Measurements from ENCODE around the gene EPHA7.

Gene EPHA7

DNA sequence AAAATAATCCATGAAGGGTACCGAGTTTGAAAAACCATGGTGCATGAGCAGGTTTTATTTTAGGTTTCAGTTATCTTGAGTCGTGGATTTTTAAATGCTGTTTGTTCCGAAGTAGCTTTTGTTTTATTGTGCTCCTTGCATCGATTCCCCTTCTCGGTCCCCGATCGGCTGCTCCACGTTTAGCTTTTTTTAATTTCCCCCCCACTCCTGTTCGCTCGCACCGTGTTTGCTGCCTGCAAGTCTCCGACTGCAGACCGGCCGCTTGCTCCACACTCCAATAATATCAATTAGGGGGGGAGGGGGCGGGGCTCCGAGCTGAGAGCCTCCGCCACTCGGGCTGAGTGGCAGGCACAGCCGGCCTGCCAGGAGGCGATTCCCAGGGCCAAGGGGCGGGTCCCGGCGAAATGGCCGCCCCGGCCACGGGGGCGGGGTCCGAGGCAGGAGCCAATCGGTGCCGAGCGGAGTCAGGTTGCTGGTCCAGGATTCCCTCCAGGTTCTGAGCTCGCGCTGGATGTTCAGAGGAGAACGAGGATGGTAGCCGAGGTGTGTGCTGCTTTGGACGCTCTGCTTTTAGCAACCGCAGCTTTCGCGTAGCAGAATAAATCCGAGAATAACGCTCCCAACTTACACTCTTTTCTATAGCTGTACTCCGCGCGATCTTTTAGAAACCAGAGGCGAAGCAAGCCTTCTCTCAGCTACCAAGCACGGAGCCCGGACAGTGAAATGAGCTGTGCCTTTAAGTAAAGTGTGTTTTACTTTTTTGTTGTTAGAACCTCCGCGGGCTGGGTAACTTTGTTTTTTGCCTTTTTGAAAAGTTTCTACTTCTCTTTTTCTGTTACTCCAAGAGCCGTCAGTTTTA is at the start of gene EPHA7:
Gene EPHA7 (minus strand): TSS at position 256 of the 859 bp plus-strand sequence. CDS start 218 bp downstream, at position 38.
- peak in 1 of 2 donors; percentile 1 for DNase-seq (ENCODE audit: low read depth in 2 of 2)

DNA sequence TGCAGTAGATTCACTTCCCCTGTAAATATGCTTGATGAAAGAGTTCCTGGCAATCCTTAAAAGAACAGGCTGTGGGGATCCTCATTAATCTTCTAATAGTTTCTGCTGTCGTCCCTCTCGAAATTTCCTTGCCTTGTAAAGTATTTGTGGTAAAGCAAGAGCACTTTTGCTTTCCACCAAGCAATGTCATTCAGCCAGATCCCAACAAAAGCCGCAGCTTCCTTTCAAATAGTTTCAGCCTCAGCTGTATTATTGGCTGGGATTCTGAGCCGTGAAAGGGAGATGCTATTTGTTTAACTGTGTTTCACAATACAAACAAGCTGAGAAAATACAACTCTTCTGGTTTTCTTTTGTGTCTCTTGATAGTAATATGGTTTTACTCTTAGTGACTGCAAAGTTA is 48.9 kb upstream of the EPHA7 start:
- DNase-seq (ENCODE audit: low read depth in 2 of 2), result no peak

DNA sequence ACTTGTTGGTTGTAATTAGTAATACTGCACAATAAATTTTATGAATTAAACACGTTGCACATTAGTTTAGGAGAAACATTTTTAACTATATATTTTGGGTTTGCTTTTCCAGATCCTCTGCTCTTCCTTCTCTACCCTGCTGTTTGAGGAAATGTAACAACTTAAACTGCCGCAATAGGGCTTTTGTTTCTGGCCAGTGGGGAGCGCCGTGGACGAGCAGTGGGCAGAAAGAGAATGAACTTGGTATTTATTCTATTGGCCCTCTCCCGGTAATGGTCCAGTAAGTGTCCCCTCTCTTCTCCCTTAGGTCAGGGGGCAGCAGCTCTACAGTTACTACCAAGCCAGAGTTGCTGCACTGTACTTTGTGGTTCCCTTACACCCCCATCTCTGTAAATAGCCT is 35.2 kb upstream of the EPHA7 start:
- DNase-seq (ENCODE audit: low read depth in 2 of 2), result no peak

DNA sequence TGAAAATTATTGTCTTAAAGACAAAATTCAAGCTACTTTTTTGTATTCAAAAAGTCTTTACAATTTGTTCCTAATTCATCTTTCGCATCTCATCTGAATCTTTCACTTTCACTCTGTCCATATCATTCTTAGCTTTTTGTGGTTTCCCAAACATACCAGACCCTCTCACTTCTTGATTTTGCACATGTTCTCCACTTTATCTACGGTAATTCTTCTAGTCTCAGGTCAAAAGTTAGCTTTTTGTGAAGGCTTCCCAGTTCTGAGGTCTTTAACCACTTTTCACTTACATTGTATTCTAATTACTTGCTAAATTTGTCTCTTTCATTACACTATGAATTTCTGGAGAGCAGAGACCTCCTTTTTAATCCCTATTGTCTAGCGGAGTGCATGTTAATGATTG is 34.6 kb upstream of the EPHA7 start:
- no peak for DNase-seq (ENCODE audit: low read depth in 2 of 2)

DNA sequence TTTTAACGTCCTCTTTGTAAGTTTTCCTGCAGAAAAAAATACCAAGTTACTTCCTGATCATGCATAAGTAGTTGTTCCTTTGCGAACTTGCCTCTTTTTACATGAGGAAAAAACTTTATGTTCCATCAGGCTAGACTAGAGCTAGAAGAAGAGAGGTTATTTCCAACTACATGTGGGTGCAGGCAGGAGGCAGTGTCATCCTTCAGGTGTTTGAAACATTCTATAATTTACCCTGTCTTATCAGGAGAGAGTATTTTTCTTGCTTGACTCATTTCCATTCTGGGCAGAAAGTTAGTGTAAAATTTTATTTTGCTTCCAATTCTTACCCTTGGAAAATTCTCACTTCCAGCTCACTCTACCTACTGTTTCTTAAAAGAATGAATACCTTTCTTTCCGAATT is 28.5 kb upstream of the EPHA7 start:
- no peak for DNase-seq (ENCODE audit: low read depth in 2 of 2)

DNA sequence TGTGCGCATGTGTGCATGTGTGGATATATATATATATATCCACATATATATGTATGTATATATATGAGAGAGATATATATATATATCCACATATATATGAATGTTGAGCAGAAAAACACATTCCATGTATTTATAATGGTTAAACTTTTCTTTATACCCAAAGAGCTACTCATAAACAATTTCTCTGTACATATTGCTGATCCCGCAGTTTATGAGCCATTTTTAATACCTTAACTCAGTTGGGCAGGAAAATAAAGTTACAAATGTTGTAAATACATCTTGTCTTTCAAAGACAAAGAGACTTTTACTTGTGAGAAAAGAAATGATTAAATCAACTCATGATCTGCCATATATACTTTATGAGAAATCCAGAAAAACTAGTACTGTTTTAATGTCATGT is 18.1 kb upstream of the EPHA7 start:
- DNase-seq (ENCODE audit: low read depth in 2 of 2), result no peak

DNA sequence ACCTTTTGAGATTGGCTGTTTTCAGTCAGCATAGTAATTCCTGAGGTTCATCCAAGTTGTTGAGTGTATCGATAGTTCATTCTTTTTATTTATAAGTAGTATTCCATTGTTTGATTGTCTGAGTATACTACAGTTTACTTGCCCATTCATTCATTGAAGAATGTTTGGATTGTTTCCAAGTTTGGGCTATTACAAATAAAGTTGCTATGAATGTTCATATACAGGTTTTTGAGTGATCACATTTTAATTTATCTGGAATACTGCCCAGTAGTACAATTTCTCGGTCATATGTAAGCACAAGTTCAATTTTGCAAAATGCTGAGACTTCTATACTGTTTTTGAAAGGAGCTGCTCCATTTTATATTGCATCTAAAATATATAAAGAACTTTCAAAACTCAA is 14.2 kb upstream of the EPHA7 start:
- no peak for DNase-seq (ENCODE audit: low read depth in 2 of 2)

DNA sequence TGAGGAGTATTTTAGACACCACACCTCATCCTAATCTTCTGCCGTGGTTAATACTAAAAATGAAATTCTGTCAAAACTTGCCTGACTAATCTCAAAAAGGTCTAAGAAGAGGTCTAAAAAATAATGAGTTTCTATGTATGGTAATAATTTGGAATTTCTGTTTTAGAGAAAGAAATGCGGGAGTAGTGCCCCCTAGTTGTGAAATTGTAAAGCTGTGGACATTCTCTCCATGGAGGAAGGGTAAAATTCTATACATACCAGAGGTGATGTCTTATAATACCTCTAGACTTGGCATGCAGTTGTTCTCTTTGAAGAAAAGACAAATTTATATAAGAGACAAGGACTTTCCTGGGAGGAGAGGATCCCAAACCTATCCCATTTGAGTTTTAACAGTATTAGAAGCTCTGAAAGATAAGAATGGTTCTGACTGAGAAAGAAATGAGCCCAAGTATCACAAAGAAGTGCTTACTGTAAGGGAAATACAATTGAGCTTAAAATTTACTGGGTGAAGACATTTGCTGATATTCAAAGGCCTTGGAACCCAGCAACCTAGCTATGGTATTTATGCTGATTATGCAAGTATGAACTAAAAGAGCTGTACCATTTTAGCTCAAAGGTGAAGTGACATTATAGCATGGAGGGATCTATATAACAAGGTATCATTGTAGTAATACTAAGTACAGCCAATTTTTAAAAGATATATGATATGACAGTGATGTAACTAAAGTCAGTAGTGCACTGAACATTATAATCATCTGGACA is 5.1 kb upstream of the EPHA7 start:
- DNase-seq (ENCODE audit: low read depth in 2 of 2), result no peak

DNA sequence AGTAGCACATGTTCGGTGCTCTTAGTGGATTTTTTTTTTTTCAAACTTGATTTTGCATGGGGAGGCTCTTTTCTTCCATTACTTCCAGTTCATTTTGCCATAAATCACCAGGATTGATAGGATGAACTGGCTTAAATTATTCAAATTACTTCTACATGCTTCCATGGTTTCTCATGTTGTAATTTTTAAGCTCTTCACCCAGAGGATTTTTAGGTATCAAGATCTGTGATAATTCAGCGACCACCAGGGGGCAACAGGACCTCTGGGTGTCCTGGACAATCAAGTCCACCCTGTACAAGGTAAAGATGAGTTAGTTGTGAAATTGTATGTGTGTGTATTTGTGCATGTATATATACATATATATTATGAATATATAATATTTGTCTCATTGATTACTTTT is 4.2 kb upstream of the EPHA7 start:
- no peak for DNase-seq (ENCODE audit: low read depth in 2 of 2)

DNA sequence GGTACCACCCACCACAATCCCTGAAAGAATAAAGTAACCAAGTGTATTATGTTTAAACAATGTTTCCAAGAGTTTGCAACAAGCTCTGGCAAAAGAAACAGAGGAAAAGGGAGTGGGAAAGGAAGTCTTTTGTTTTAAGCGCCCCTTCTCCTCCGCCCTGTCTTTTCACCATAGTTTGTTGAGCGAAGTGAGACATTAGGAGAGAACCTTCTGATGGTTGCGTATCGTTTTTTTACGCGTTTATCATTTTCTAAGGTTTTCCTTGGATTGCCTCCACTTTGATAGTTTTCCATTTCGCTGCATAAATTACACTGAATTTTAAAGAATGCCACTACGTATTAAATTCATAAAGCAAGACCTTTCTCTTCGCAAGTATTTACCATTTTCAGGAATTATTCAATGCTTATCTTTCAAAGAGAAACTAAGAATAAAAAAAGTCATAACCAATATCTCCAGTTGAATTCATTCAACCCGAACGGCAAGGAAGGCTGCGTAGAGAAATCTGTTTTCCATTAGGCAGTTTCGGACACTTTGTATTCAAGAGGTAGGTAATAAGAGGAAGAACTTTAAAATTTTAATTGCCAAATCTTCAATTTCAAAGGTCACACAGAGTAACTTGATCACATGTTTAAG is 920 bp upstream of the EPHA7 start:
- no peak for DNase-seq (ENCODE audit: low read depth in 2 of 2)

DNA sequence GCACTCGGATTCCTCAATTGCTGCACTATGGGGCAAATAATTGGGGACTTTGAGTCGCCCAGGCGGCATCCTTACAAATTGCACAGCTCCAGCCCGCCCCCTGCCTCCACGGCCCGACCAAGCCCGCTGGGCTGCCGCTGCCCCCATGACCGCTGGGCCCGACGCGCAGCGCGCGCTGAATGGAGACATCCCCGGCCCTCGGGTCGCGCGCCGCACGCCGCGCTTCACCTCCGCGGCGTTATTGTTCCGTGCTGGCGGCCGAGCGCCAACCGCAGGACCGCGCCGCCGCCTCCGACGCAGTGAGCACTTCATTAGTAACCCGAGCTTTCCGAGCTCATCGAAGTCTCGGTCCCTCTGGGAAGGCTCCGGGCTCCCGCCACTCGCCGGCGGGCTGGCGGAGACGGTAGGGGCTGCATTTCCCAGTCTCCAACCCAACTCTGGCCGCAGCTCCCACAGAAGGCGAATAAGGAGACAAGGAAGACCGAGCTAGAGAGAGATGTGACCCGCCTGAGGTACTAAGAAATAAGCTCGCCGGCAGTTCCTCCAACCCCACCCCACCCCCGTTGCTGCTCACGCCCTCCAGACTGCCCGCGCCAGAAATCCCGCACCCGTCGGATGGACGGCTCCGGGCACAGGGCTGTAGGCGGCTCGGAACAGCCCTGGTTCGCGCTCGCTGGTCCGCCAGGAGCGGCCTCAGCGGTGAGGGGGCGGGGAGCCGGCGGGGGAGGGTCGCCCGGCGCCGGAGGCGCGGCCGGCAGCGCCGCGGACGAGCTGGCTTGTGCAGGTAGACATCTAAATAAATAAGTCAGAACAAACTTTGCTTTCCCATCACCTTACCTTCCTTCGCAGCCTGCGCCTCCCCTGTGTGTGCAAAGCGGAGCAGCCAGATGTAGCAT is 703 bp downstream of the EPHA7 start:
- DNase-seq (ENCODE audit: low read depth in 2 of 2), result no peak

DNA sequence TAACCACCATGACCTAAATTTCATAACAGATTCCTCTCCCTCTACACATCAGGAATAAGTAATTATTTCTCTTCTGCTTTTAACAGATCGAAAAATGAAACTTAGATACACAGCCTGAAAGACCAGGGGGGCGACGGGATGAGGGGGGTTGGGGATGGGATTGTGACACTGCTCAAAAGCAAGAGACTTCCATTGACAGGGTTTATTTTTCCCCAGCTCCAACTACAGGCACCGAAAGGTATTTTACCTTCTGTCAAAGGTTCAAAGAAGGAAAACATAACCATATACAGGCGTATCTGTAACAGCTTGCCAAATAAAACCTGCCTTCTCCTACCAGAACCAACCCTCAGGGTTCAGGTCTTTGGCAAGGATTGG is 1.3 kb downstream of the EPHA7 start:
- DNase-seq (ENCODE audit: low read depth in 2 of 2), result no peak

DNA sequence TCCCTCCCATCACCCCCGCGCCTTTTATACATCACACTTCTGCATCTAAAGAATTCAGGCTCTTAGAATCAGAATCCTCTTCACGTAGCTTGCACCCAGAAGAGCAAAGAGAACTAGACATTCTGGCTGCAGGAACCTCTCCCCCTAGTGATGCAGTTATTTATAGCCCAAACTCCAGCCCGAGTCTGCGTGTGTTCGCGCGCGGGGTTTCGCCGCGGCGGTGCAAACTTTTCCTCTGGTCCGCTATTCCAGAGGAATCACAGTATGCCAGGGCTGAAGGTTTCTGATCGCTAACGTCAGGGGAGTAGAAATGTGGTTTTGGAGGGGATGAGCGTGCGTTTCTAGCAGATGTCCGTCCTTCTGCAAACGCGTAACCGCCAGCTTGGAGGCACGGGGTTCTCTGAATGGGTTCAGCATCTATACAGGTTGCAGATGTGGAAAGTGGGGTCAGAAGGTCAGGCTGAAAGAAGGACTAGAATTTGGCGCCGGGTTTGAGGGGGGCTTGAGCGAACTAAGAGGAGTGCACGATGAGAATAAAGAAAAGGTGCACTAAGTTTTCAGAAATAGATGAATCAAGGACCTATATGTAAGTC is 1.8 kb downstream of the EPHA7 start:
- no peak for DNase-seq (ENCODE audit: low read depth in 2 of 2)

DNA sequence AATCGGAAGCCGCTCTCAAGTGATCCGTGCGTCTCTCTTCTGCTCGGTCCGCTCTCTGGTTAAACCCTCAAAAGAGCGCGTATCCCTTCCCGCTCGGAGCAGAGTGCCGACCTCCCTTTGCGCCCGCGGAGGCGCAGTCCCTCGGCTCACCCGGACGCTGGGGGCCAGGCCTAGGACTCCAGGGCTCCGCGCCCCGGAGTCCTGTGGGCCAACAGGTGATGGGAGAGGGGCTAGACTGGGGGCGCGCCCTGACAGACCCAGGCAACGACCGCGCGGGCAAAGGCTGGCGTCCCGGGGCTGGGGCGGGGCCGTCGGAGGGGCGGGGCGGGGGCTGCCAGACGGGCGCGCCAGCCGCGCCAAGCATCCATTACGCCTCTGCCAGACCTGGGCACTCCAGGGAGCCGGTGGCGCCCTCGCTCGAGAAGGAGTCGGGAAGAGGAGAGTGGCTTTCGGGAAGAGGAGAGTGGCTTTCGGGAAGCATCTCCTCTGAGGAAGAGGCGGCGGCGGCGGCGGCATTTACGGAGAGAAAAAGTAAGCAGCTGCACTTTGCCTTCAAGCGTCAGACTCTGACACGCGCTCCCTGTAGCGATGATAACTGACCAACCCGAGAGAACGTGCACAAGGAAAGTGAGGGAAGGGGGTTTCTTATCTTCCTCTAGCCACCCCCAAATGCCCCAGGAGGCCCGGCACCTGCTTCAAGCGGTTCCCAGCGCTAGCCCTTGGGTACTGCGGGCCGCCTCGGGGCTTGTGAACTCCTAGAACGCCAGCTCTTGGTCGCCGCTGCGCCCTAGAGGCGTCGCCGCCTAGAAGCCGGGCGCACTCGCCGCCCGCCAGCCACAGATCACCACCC is 2.6 kb downstream of the EPHA7 start:
- no peak for DNase-seq (ENCODE audit: low read depth in 2 of 2)

DNA sequence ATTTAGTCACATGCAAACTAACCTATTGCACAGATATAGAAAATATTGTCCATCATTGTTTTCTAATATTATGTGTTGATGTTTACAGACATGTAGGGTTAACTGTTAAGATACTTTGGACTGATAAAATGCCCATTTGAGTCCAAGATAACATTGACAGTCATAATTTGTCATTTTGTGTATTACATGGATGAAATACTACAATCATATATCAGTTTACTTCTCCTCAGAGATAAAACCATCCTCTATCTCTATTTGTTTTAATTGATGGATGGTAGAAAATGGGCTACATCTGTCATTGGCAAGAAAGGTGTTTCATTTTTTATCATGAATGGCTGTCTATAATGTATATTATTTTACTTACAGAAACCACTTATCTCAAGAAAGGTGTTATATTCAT is 6.2 kb downstream of the EPHA7 start:
- no peak for DNase-seq (ENCODE audit: low read depth in 2 of 2)

DNA sequence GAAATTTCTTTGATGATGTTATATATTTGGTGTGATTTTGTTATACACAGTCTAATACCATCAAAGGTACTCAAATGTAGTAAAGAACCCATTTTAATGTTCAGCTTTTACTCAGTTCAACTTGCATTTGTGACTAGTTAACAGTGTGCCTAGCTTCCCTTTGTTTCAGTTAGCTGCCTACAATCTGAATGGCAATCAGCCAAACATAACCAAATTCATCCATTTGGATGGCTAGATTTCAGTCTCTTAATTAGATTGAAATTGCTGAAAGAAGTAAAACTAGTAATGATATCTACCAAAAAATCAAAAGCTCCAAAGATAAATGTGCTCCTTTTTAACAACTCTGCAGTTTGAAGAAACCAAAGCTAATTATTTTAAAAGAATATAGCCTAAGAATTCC is 6.9 kb downstream of the EPHA7 start:
- DNase-seq (ENCODE audit: low read depth in 2 of 2), result no peak

DNA sequence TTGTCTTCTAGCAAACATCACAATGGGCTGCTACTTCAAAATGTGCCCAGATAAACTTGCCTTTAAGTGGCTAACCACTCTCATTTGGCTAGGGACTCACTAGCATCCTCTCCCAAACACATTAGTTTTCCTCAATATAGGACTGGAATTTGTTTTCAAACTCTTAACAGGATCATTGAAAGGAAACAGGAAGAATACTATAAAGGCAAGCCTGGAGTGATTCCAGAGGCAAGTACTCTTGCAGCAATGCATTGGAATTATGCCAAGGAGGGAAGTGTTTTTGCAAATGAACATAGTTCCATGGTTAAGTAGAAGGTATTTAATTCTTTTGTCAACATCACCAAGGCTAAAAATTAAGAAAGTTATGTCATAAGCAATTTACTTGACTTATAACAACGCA is 12.2 kb downstream of the EPHA7 start:
- DNase-seq (ENCODE audit: low read depth in 2 of 2), result no peak

DNA sequence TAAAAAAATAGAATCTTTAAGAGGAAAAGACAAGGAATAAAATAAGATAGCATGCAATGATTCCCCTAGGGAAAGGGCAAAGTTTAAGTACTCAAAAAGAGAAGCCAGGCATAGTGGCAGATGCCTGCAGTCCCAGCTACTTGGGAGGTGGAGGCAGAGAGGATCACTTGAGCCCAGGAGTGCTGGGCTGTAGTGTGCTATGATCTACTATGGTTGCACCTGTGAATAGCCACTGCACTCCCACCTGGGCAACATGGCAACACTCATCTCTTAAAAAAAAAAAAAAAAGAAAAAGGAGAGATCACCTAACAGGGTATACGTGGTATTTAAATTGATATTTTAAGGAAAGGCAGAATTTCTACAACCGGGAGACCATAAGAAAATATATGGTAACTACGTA is 16.0 kb downstream of the EPHA7 start:
- DNase-seq (ENCODE audit: low read depth in 2 of 2), result no peak

DNA sequence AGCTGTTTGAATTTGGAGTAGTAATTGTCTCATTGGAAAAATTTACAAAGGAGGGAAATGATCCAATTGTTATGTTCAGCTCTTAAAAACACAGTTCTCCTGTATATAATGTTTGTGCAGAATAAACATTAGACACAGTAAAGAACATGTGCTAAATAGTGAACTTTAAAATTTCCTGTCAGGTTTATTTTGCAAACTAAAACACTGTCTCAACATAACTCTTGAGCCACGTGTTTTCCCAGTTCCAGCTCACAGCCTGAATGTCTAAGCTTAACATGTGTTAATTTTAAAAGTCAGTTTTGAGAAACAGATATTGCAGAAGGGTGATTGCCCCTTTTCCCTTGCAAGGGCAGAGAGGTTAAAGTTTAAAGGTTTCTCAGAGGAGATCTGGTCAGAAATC is 20.6 kb downstream of the EPHA7 start:
- DNase-seq (ENCODE audit: low read depth in 2 of 2), result no peak

DNA sequence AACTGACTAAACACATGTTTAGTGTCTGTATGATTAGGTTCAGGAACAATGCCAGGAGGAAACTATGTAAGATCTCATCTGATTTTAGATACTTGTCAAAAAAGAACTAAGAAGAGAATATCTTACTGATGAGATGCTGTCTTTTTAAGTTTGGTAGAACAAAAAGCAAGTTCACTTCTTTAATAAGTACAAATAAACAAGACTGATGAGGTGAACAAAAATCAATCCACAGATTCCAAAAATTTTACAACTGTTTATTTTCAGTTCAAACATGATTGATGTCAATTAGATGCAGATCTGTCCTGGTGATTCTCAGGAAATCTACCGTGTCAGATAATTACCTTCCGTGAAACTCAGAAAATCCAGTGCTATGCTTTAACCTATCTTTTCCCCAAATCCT is 24.9 kb downstream of the EPHA7 start:
- DNase-seq (ENCODE audit: low read depth in 2 of 2), result no peak

Data from stimulated activated CD4-positive, alpha-beta T cell treated with anti-CD3 and anti-CD28 coated beads, Interleukin-1b, Interleukin-23, amount 100 ng/mL, for 1 hour (primary cell).